GM20431 (cell line): ENCODE results near the gene WNT3.

Source experiments
- in situ Hi-C: fragments of 300-500 bp; cut with MseI, MboI; formaldehyde crosslinking; loops from one replicate; pipeline ENCODE4 v1.15.0; 2020; ENCODE audit warnings: low sequenced_read_pairs; ENCODE audit not compliant: unreplicated experiment

WNT3 gene

GRCh38 chr17:46789610-46790009, 28.9 kb downstream of the WNT3 start:
- in situ Hi-C loops: no loop called here

DNA sequence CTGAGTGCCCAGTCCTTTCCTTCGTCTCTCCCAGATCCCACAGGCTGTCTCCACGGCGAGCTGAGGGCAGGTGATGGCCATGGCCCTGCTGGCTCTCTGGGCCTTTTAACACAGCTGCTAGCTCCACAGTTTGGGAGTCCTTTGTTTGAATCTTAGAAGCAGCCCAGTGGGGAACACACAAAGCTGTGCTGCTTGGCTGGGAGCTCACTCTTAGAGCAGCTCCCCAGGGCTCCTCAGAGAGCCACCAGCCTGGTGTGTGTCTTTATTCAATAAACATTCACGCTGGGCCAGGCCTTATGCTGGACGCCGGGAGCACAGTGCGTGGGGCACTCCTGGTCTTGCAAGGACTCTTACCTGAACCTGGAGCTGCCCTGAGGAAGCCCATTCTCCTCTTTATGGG, 29.7 kb downstream of the WNT3 start:
- in situ Hi-C loops: no loop called here

- in situ Hi-C loops: no loop called here
Observed at GRCh38 chr17:46788300-46788699, 30.2 kb downstream of the WNT3 start.

DNA sequence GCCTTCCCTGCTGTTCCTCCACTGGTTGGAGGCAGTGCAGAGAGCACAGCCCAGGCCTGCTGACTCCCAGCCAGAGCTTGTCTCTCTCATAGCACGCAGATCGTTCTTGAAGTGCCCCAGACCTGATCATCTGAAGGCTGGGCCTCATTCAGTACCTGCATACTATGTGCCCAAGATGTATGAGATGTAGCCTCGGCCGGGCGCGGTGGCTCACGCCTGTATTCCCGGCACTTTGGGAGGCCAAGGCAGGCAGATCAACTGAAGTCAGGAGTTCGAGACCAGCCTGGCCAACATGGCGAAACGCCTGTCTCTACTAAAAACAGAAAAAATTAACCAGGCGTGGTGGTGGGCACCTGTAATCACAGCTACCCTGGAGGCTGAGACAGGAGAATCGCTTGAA, 31.0 kb downstream of the WNT3 start:
- in situ Hi-C loops: no loop called here

DNA sequence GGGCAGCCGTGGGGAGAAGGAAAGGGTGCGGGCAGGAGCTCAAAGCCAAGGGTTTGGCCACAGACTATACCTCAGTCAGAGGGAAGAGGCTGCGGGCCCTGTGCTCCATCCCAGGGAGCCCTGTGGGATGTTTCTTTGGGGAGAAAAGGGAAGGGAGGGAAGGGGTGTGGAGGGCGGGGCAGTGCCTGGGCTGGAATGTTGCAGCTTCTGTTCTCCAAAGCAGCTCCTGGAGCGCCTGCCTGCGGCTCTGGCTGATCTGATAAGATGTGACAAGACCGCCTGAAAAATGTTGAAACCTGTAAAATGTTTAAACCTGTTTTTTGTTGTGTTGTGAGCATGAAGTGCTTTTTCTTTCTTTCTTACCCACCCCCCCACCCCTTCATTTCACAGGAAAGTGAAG, 32.8 kb downstream of the WNT3 start:
- in situ Hi-C loops: no loop called here

- in situ Hi-C loops: no loop called here
Observed at GRCh38 chr17:46783031-46783593, 35.4 kb downstream of the WNT3 start.

- in situ Hi-C loops: no loop called here
Observed at GRCh38 chr17:46782250-46782953, 36.1 kb downstream of the WNT3 start.

DNA sequence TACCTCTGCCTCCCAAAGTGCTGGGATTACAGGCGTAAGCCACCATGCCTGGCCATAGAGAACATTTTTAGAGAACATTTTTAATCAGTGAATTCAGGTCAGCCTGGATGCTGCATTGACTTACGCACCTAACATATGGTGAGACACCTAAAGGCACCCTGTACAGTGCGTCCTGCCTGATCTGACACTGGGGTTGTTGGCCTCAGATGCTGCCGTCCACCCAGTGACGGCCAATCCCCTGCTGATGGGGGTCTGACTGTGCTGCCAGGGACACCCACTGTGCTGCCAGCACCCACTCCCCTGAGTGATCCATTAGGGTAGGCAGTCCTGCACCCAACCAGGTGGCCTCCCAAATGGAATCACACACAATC, 38.5 kb downstream of the WNT3 start:
- in situ Hi-C loops: no loop called here

DNA sequence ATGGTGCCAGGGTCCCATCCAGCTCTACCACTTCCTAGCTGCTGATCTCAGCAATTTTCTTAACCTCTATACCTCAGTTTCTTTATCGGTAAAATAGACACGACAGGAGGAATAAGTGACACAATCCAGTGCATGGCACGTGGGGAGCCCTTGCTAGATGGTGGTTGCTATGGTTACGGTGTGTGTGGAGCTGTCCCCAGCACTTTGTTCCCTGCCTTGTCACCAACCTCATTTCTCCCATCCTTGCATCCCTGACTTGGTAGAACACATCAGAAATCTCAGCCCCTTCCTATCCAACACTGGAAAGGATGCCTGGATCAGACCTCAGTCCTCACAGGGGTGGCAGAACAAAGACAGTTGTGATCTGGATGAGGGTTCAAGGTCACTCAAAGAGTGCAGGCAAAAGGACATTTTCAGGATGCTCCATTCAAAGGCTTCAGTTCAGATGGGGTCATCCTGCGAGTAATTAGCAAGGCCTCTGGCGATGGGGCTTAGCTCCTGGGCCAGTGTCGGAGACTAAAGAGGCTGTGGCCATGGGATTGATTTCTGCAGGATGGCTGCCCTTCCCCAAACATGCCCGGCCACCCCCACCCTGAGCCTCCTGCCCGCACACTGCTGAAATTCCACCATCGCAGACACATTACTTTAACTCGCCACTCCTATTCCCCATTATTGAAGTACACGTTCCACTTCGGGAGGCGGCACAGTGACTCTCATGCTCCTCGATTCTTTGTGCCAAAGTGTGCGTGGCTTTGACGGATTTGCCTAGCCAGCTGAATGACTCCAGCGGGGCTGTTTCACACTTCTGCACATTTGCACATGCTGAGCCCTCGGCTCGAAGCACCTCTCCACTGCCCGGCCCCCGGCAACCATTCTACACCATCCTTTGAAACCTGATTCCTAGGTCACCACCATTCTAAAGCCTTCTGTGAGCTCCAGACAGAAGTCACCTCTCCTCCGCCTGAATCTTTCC, 40.3 kb downstream of the WNT3 start:
- in situ Hi-C loops: no loop called here

GRCh38 chr17:46776298-46777005, 42.0 kb downstream of the WNT3 start:
- in situ Hi-C loops: no loop called here

DNA sequence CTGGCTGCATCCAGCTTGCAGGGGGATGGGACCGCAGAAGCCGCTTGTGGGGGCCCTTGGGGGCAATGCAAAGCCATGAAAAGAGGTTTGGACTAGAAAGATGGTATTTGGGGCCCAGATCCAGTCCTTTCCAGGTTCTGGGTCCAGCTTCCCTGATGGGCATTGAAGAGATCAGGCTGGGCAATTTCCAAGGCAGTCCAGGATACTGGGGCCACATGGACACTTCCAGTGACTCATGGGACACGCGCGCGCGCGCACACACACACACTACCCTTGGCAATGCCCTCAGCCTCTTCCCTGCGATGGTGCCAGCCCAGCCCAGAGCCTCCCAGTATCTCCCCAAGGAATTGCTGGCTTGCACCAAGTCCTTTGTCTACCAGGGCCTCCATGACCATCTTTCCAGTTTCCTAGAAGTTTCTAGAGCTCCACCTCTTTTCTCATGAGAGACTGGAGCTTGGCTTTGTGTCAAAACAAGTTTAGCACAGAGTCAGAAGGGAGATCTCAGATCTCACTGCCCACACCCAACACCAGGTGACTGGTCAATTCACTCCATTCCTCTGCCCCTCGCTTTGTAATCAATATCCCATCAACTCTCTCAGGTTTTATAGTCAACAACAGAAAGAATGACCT, 44.3 kb downstream of the WNT3 start:
- in situ Hi-C loops: no loop called here

- in situ Hi-C loops: no loop called here
Observed at GRCh38 chr17:46773676-46774075, 44.8 kb downstream of the WNT3 start.

DNA sequence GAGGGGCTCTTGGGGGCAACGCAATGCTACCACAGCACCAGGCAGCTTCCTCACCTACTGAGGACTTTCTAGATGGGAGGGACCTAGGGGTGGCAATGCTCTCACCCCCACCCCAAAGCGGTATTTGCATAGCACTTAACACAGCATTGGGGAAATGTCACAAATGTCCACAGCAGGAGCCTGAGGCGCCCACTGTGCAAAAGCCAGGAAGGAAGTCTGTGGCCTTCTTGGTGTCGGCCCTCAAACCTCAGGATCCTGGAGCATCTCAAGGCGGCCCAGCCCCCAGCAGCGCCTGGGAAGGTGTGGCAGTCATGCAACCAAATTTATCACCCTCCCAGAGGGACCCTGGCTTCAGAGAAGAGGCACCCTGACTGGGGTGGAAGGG, 45.3 kb downstream of the WNT3 start:
- in situ Hi-C loops: no loop called here

- in situ Hi-C loops: no loop called here
Observed at GRCh38 chr17:46772475-46773220, 45.8 kb downstream of the WNT3 start.

- in situ Hi-C loops: no loop called here
Observed at GRCh38 chr17:46771561-46772474, 46.7 kb downstream of the WNT3 start.

GRCh38 chr17:46770818-46771560, 47.5 kb downstream of the WNT3 start:
- in situ Hi-C loops: no loop called here

GRCh38 chr17:46770439-46770817, 48.1 kb downstream of the WNT3 start:
- in situ Hi-C loops: no loop called here
